ENCODE data around the gene CD82.

CD82 gene

GRCh38 chr11:44591557-44591956 is 26.1 kb downstream of the CD82 start:
- Histone ChIP-seq H3K27me3 (ENCODE audit: insufficient read depth, insufficient read length) (no peaks in the 10 kb centered on the region), H3K9ac (ENCODE audit: insufficient read length, low read depth) (no peak overlapping the region), H3K4me1 (ENCODE audit: insufficient read depth, insufficient read length) (peaks cover 21% of the 10 kb centered on the region), H3K4me3 (ENCODE audit: insufficient read length, low read depth) (no peak overlapping the region), H3K9me3 (ENCODE audit: insufficient read depth, low read length) (no peaks in the 10 kb centered on the region), H3K36me3 (ENCODE audit: insufficient read depth, insufficient read length, low read length) (no peaks in the 10 kb centered on the region)
- no peak for TF ChIP-seq SUZ12 (IDR thresholded peaks at IDR 0.05; ENCODE audit: extremely low read depth, insufficient read depth, insufficient read length)
- no peak for TF ChIP-seq YY1 (IDR thresholded peaks at IDR 0.05; ENCODE audit: insufficient read depth, insufficient read length)
- TF ChIP-seq ZNF274 (IDR thresholded peaks at IDR 0.05; ENCODE audit: low read depth, low read length): no peak
- DNase-seq (ENCODE audit: low read depth, low spot score): no peak

- DNase-seq (ENCODE audit: low read depth, low spot score): no peak
- no peaks in the 10 kb centered on the region for H3K9me3 ChIP-seq (ENCODE audit: insufficient read depth, low read length)
- no peak overlapping the region for H3K9ac ChIP-seq (ENCODE audit: insufficient read length, low read depth)
- H3K27me3 ChIP-seq (ENCODE audit: insufficient read depth, insufficient read length): no peaks in the 10 kb centered on the region
- TF ChIP-seq ZNF274 (IDR thresholded peaks at IDR 0.05; ENCODE audit: low read depth, low read length) (no peak), YY1 (IDR thresholded peaks at IDR 0.05; ENCODE audit: insufficient read depth, insufficient read length) (no peak), SUZ12 (IDR thresholded peaks at IDR 0.05; ENCODE audit: extremely low read depth, insufficient read depth, insufficient read length) (no peak)
- peaks cover 25% of the 10 kb centered on the region for H3K4me1 ChIP-seq (ENCODE audit: insufficient read depth, insufficient read length)
- H3K36me3 ChIP-seq (ENCODE audit: insufficient read depth, insufficient read length, low read length): no peaks in the 10 kb centered on the region
- no peak overlapping the region for H3K4me3 ChIP-seq (ENCODE audit: insufficient read length, low read depth)
Measured at GRCh38 chr11:44592125-44592940, 26.9 kb downstream of the CD82 start.

DNA sequence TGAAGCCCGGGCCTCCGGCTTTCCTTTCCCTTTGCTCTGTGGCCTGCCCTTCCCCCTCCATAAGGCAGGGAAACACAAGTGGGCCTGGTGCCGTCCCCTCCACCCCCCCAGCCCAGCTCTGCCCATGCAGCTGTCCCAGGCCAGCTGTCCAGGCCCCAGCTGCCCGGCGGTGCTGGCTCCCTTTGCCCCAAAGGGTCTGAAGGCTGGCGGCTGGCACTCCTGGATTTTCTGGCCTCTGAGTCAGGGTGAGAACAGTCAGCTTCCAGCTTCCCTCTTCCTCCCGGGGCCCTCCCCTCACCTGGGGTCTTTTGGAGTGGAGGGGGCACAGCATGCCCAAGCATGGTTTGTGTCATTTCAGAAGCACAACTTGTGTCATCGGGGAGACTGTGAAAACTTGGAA is 27.8 kb downstream of the CD82 start:
- H3K4me1 ChIP-seq (ENCODE audit: insufficient read depth, insufficient read length): peaks cover 24% of the 10 kb centered on the region
- DNase-seq (ENCODE audit: low read depth, low spot score): no peak
- no peaks in the 10 kb centered on the region for H3K9me3 ChIP-seq (ENCODE audit: insufficient read depth, low read length)
- no peaks in the 10 kb centered on the region for H3K36me3 ChIP-seq (ENCODE audit: insufficient read depth, insufficient read length, low read length)
- TF ChIP-seq YY1 (IDR thresholded peaks at IDR 0.05; ENCODE audit: insufficient read depth, insufficient read length) (no peak), ZNF274 (IDR thresholded peaks at IDR 0.05; ENCODE audit: low read depth, low read length) (no peak), SUZ12 (IDR thresholded peaks at IDR 0.05; ENCODE audit: extremely low read depth, insufficient read depth, insufficient read length) (no peak)
- H3K4me3 ChIP-seq (ENCODE audit: insufficient read length, low read depth): no peak overlapping the region
- peak overlapping the region; percentile 6 for H3K9ac ChIP-seq (ENCODE audit: insufficient read length, low read depth)
- no peaks in the 10 kb centered on the region for H3K27me3 ChIP-seq (ENCODE audit: insufficient read depth, insufficient read length)

- Histone ChIP-seq H3K9ac (ENCODE audit: insufficient read length, low read depth) (no peak overlapping the region), H3K9me3 (ENCODE audit: insufficient read depth, low read length) (no peaks in the 10 kb centered on the region), H3K27me3 (ENCODE audit: insufficient read depth, insufficient read length) (no peaks in the 10 kb centered on the region), H3K4me3 (ENCODE audit: insufficient read length, low read depth) (no peak overlapping the region), H3K36me3 (ENCODE audit: insufficient read depth, insufficient read length, low read length) (no peaks in the 10 kb centered on the region), H3K4me1 (ENCODE audit: insufficient read depth, insufficient read length) (peaks cover 29% of the 10 kb centered on the region)
- no peak for DNase-seq (ENCODE audit: low read depth, low spot score)
- no peak for TF ChIP-seq SUZ12 (IDR thresholded peaks at IDR 0.05; ENCODE audit: extremely low read depth, insufficient read depth, insufficient read length)
Measured at GRCh38 chr11:44595006-44595405, 29.5 kb downstream of the CD82 start.

- TF ChIP-seq SUZ12 (IDR thresholded peaks at IDR 0.05; ENCODE audit: extremely low read depth, insufficient read depth, insufficient read length): no peak
- TF ChIP-seq YY1 (IDR thresholded peaks at IDR 0.05; ENCODE audit: insufficient read depth, insufficient read length): no peak
- TF ChIP-seq ZNF274 (IDR thresholded peaks at IDR 0.05; ENCODE audit: low read depth, low read length): no peak
- Histone ChIP-seq H3K27me3 (ENCODE audit: insufficient read depth, insufficient read length) (no peaks in the 10 kb centered on the region), H3K36me3 (ENCODE audit: insufficient read depth, insufficient read length, low read length) (no peaks in the 10 kb centered on the region), H3K9ac (ENCODE audit: insufficient read length, low read depth) (peak overlapping the region; percentile 6), H3K4me3 (ENCODE audit: insufficient read length, low read depth) (no peak overlapping the region), H3K9me3 (ENCODE audit: insufficient read depth, low read length) (no peaks in the 10 kb centered on the region), H3K4me1 (ENCODE audit: insufficient read depth, insufficient read length) (peaks cover 38% of the 10 kb centered on the region)
- DNase-seq (ENCODE audit: low read depth, low spot score): no peak
Measured at GRCh38 chr11:44595964-44596381, 30.5 kb downstream of the CD82 start.

GRCh38 chr11:44596525-44597276 is 31.2 kb downstream of the CD82 start:
- TF ChIP-seq YY1 (IDR thresholded peaks at IDR 0.05; ENCODE audit: insufficient read depth, insufficient read length) (no peak), SUZ12 (IDR thresholded peaks at IDR 0.05; ENCODE audit: extremely low read depth, insufficient read depth, insufficient read length) (no peak), ZNF274 (IDR thresholded peaks at IDR 0.05; ENCODE audit: low read depth, low read length) (no peak)
- no peak for DNase-seq (ENCODE audit: low read depth, low spot score)
- no peaks in the 10 kb centered on the region for H3K9me3 ChIP-seq (ENCODE audit: insufficient read depth, low read length)
- H3K9ac ChIP-seq (ENCODE audit: insufficient read length, low read depth): peak overlapping the region; percentile 6
- H3K27me3 ChIP-seq (ENCODE audit: insufficient read depth, insufficient read length): no peaks in the 10 kb centered on the region
- H3K4me3 ChIP-seq (ENCODE audit: insufficient read length, low read depth): no peak overlapping the region
- H3K4me1 ChIP-seq (ENCODE audit: insufficient read depth, insufficient read length): peaks cover 45% of the 10 kb centered on the region
- H3K36me3 ChIP-seq (ENCODE audit: insufficient read depth, insufficient read length, low read length): no peaks in the 10 kb centered on the region

GRCh38 chr11:44597358-44598012 is 32.0 kb downstream of the CD82 start:
- Histone ChIP-seq H3K4me1 (ENCODE audit: insufficient read depth, insufficient read length) (peaks cover 45% of the 10 kb centered on the region), H3K9me3 (ENCODE audit: insufficient read depth, low read length) (no peaks in the 10 kb centered on the region), H3K36me3 (ENCODE audit: insufficient read depth, insufficient read length, low read length) (no peaks in the 10 kb centered on the region), H3K4me3 (ENCODE audit: insufficient read length, low read depth) (no peak overlapping the region), H3K27me3 (ENCODE audit: insufficient read depth, insufficient read length) (no peaks in the 10 kb centered on the region), H3K9ac (ENCODE audit: insufficient read length, low read depth) (no peak overlapping the region)
- DNase-seq (ENCODE audit: low read depth, low spot score): no peak
- no peak for TF ChIP-seq SUZ12 (IDR thresholded peaks at IDR 0.05; ENCODE audit: extremely low read depth, insufficient read depth, insufficient read length)
- TF ChIP-seq YY1 (IDR thresholded peaks at IDR 0.05; ENCODE audit: insufficient read depth, insufficient read length): no peak
- no peak for TF ChIP-seq ZNF274 (IDR thresholded peaks at IDR 0.05; ENCODE audit: low read depth, low read length)

Data from NT2/D1 (cell line).